HepG2 (cell line): Measurements from ENCODE around the gene CASS4. TPM values are rescaled to one million over a fixed set of nuclear protein-coding genes. Genes with fewer than 3 reads are reported as not detected.

Source experiments
- AGO1 ChIP-seq: fragments of 200-400 bp; formaldehyde crosslinking; IDR thresholded peaks from 2 replicates; pipeline ENCODE4 v1.6.1; 2017; ENCODE audit warnings: mild to moderate bottlenecking, low read depth, low read length, moderate library complexity; ENCODE audit not compliant: poor library complexity, severe bottlenecking
- ATF7 ChIP-seq, 2 experiments: fragments of 450-650 bp in 1 of 2; sonication (generic) in 1 of 2; formaldehyde crosslinking in 1 of 2; IDR thresholded peaks; 2 replicates each; pipeline versions ENCODE4 v1.4.0 to v1.6.1; 2016 to 2020; ENCODE audit warnings: antibody characterized with exemption in 1 of 2, mild to moderate bottlenecking in 1 of 2, missing genetic modification reagents in 1 of 2
- CEBPB ChIP-seq: IDR thresholded peaks from 2 replicates; pipeline ENCODE4 v1.6.1; 2011; ENCODE audit warnings: low read depth, low read length, improper control_type of control experiment, borderline replicate concordance
- GABPA ChIP-seq, 2 experiments: IDR thresholded peaks; 2 replicates each; pipeline ENCODE4 v1.6.1; 2011 to 2016; ENCODE audit warnings: low read depth in 2 of 2, low read length in 1 of 2, missing biosample characterization in 1 of 2, missing genetic modification characterization in 1 of 2
- HMGA1 ChIP-seq: sonication (generic); formaldehyde crosslinking; conservative IDR thresholded peaks from 2 replicates; pipeline ENCODE4 v1.4.0; 2020; ENCODE audit warnings: missing genetic modification reagents
- JUNB ChIP-seq: sonication (generic); formaldehyde crosslinking; IDR thresholded peaks from 2 replicates; pipeline ENCODE4 v1.8.0; 2022; ENCODE audit warnings: missing genetic modification reagents, mild to moderate bottlenecking, borderline replicate concordance
- MIER3 ChIP-seq: IDR thresholded peaks from 2 replicates; pipeline ENCODE4 v1.6.1; 2016; ENCODE audit warnings: missing compliant biosample characterization, borderline replicate concordance
- PAWR ChIP-seq: sonication (generic); formaldehyde crosslinking; IDR thresholded peaks from 2 replicates; pipeline ENCODE4 v1.4.0; 2020; ENCODE audit warnings: missing genetic modification reagents, mild to moderate bottlenecking, borderline replicate concordance
- PAXIP1 ChIP-seq: sonication (generic); formaldehyde crosslinking; conservative IDR thresholded peaks from 2 replicates; pipeline ENCODE4 v1.4.0; 2020; ENCODE audit warnings: mild to moderate bottlenecking, missing genetic modification reagents, moderate library complexity
- XBP1 ChIP-seq: sonication (generic); formaldehyde crosslinking; IDR thresholded peaks from 2 replicates; pipeline ENCODE4 v1.5.0; 2020; ENCODE audit warnings: missing genetic modification reagents
- ZBTB38 ChIP-seq: sonication (generic); formaldehyde crosslinking; IDR thresholded peaks from 2 replicates; pipeline ENCODE4 v1.5.1; 2020; ENCODE audit warnings: mild to moderate bottlenecking, missing genetic modification reagents
- ZFYVE20 ChIP-seq: sonication (generic); formaldehyde crosslinking; IDR thresholded peaks from 2 replicates; pipeline ENCODE4 v1.8.0; 2023; ENCODE audit warnings: low read depth, mild to moderate bottlenecking, moderate library complexity, missing genetic modification reagents, borderline replicate concordance
- ZNF12 ChIP-seq: sonication (generic); formaldehyde crosslinking; IDR thresholded peaks from 2 replicates; pipeline ENCODE4 v1.5.0; 2020; ENCODE audit warnings: missing genetic modification reagents
- ZNF251 ChIP-seq: sonication (generic); formaldehyde crosslinking; IDR thresholded peaks from 2 replicates; pipeline ENCODE4 v1.9.0; 2021; ENCODE audit warnings: mild to moderate bottlenecking, missing genetic modification reagents
- ZNF260 ChIP-seq: sonication (generic); formaldehyde crosslinking; IDR thresholded peaks from 2 replicates; pipeline ENCODE4 v1.4.0; 2020; ENCODE audit warnings: missing genetic modification reagents, low read depth, mild to moderate bottlenecking, borderline replicate concordance
- ZNF431 ChIP-seq: sonication (generic); formaldehyde crosslinking; IDR thresholded peaks from 2 replicates; pipeline ENCODE4 v1.9.0; 2022; ENCODE audit warnings: missing genetic modification reagents, low read depth, mild to moderate bottlenecking, borderline replicate concordance
- ZNF556 ChIP-seq: sonication (generic); formaldehyde crosslinking; IDR thresholded peaks from 2 replicates; pipeline ENCODE4 v1.4.0; 2020; ENCODE audit warnings: mild to moderate bottlenecking, missing genetic modification reagents, borderline replicate concordance
- ZNF761 ChIP-seq: sonication (generic); formaldehyde crosslinking; conservative IDR thresholded peaks from 2 replicates; pipeline ENCODE4 v1.4.0; 2020; ENCODE audit warnings: mild to moderate bottlenecking, missing genetic modification reagents
- ZNF839 ChIP-seq: sonication (generic); formaldehyde crosslinking; IDR thresholded peaks from 2 replicates; pipeline ENCODE4 v1.4.0; 2020; ENCODE audit warnings: missing genetic modification reagents, mild to moderate bottlenecking, borderline replicate concordance
- ZSCAN21 ChIP-seq: sonication (generic); formaldehyde crosslinking; IDR thresholded peaks from 2 replicates; pipeline ENCODE4 v1.8.0; 2022; ENCODE audit warnings: mild to moderate bottlenecking, missing genetic modification reagents, moderate library complexity, borderline replicate concordance
- polyA plus RNA-seq, 8 experiments: library from polyadenylated mRNA; depleted of rRNA in 3 of 8; stranded (reverse) in 7 of 8; unstranded in 1 of 8; fragments of >200 nt; fragmentation: Illumina TruSeq in 4 of 8; extraction: Trizol in 4 of 8; gene quantifications; 2 replicates each; pipeline versions ENCODE4 v1.2.1 to v1.2.3, GENCODE V29; 2011 to 2016; ENCODE audit warnings: low read depth in 4 of 8, missing spikeins in 1 of 8, mixed read lengths in 1 of 8; ENCODE audit not compliant: insufficient read depth in 1 of 8
- total RNA-seq, 5 experiments: library from RNA; depleted of rRNA; stranded (reverse); fragments of >200 nt; fragmentation: Illumina TruSeq; extraction: Trizol; gene quantifications; 2 replicates each; pipeline ENCODE4 v1.2.3, GENCODE V29; 2016; ENCODE audit warnings: low read depth in 1 of 5
- TF ChIP-seq, protein P1 (sequence below): sonication (generic); formaldehyde crosslinking; IDR thresholded peaks from 2 replicates; pipeline ENCODE4 v1.4.0; 2020; ENCODE audit warnings: low read depth, missing genetic modification reagents

The CASS4 gene
- total and polyA plus RNA-seq, 2 of the 13 experiments (the other 11 are each of a cell fraction or from before 2014, with no cell fraction given) = 0.17 to 0.49 TPM

DNA sequence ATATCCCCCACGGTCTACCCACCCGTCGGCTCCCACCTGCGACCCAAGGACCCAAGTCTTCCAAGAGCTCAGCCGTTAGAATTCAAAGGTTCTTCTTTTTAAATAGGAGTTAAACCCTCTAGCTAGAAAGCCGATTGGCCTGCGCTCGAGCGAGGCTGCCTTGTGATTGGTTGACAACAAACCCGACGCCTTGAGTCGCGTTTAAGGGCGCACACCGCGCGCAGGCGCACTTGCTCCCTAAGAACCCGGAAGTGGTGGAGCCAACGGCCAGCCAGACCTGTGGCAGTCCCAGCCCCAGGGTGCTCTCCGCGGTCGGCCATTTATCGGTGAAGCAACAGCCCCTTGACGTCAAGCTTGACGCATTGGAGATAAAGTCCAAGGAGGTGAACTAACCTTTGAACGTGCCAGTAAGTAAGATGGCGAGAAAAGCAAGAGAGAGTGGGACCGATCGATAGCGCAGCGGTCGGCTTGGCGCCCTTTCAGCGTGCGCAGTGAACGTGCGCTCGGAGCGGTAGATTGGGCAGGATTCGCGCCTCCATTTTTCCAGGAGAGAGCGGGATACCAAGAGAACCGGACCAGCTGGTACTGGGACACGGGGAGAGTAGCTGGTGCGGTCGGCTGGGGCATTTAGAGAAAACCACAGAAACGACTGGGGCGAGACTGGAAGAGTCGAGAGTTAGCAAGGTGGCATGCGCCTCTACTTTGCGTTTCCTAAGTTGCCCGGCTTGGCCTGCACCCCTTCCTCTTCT is 19.8 kb upstream of the CASS4 start, which contains the start of the genes AURKA and CSTF1 (continued):
- TF ChIP-seq GABPA (IDR thresholded peaks at IDR 0.05; ENCODE audit: low read depth, low read length) (peak; percentile 25; the same call in 1 of the 2 replicates), GABPA (CRISPR knock-in tag; IDR thresholded peaks at IDR 0.05; ENCODE audit: low read depth) (peak; percentile 89), ZNF839 (CRISPR knock-in tag) (peak; percentile 50; the same call in 1 of the 2 replicates), XBP1 (0 out of 2 replicates have a peak, but pooled peaks have one; percentile 73), PAXIP1 (peak; percentile 93), JUNB (CRISPR knock-in tag) (peak; percentile 82), ATF7 (IDR thresholded peaks at IDR 0.05) (peak; percentile 87), ATF7 (CRISPR knock-in tag; IDR thresholded peaks at IDR 0.05) (peak; percentile 95), ZNF556 (CRISPR knock-in tag) (peak; percentile 98), HMGA1 (CRISPR knock-in tag) (no peak), ZSCAN21 (CRISPR knock-in tag) (peak; percentile 95), ZFYVE20 (CRISPR knock-in tag) (0 out of 2 replicates have a peak, but pooled peaks have one; percentile 82), AGO1 (peak; percentile 69), CEBPB (peak; percentile 100), ZNF431 (CRISPR knock-in tag) (peak; percentile 96), PAWR (peak; percentile 50; the same call in 1 of the 2 replicates), ZNF12 (CRISPR knock-in tag) (no peak; the same call in 1 of the 2 replicates), ZNF761 (CRISPR knock-in tag) (peak; percentile 97), ZNF260 (CRISPR knock-in tag) (0 out of 2 replicates have a peak, but pooled peaks have one; percentile 89), ZNF251 (CRISPR knock-in tag) (no peak), ZBTB38 (CRISPR knock-in tag) (peak; percentile 89), MIER3 (CRISPR knock-in tag) (peak; percentile 100; the same call in 1 of the 2 replicates)
- TF ChIP-seq, protein P1, sequence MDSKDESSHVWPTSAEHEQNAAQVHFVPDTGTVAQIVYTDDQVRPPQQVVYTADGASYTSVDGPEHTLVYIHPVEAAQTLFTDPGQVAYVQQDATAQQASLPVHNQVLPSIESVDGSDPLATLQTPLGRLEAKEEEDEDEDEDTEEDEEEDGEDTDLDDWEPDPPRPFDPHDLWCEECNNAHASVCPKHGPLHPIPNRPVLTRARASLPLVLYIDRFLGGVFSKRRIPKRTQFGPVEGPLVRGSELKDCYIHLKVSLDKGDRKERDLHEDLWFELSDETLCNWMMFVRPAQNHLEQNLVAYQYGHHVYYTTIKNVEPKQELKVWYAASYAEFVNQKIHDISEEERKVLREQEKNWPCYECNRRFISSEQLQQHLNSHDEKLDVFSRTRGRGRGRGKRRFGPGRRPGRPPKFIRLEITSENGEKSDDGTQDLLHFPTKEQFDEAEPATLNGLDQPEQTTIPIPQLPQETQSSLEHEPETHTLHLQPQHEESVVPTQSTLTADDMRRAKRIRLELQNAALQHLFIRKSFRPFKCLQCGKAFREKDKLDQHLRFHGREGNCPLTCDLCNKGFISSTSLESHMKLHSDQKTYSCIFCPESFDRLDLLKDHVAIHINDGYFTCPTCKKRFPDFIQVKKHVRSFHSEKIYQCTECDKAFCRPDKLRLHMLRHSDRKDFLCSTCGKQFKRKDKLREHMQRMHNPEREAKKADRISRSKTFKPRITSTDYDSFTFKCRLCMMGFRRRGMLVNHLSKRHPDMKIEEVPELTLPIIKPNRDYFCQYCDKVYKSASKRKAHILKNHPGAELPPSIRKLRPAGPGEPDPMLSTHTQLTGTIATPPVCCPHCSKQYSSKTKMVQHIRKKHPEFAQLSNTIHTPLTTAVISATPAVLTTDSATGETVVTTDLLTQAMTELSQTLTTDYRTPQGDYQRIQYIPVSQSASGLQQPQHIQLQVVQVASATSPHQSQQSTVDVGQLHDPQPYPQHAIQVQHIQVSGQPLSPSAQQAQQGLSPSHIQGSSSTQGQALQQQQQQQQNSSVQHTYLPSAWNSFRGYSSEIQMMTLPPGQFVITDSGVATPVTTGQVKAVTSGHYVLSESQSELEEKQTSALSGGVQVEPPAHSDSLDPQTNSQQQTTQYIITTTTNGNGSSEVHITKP (CRISPR knock-in tag) = peak; percentile 92
